ENCODE results near the gene MGA.

- TF ChIP-seq CTCF (IDR thresholded peaks at IDR 0.05) (no peak), POLR2AphosphoS5 (IDR thresholded peaks at IDR 0.05) (no peak), POLR2A (IDR thresholded peaks at IDR 0.05) (no peak)
Observed at GRCh38 chr15:41678742-41679141, 18.5 kb downstream of the MGA start.

Measured in suprapubic skin (tissue), 4 donors.